ENCODE results near the gene SHMT1.

- TF ChIP-seq TAF1 (IDR thresholded peaks at IDR 0.05; ENCODE audit: borderline replicate concordance, low read depth, low read length) (no peak), POLR2AphosphoS5 (IDR thresholded peaks at IDR 0.05; ENCODE audit: low read depth, low read length) (no peak), POLR2A (IDR thresholded peaks at IDR 0.05; ENCODE audit: low read depth, low read length) (no peak)
These were observed 54.1 kb downstream of the SHMT1 start for GRCh38 chr17:18309202-18309601.

All from GM12892 (cell line).